IMR-90 (cell line): ENCODE data around the gene ADARB2. TPM values are rescaled to one million over a fixed set of nuclear protein-coding genes. Genes with fewer than 3 reads are reported as not detected.

Experiments
- ATAC-seq: fragments of 200-7000 bp; cut with Tn5 transposase; 2 replicates; pipeline ENCODE4 v1.9.1; 2020; ENCODE audit warnings: low read depth, mild to moderate bottlenecking, moderate library complexity
- BruUV-seq: library from RNA; stranded (reverse); fragments of 400-500 nt; replicated peaks from 2 replicates; lab custom pipeline; 2021; lab: Mats Ljungman, UMichigan
- CTCF ChIA-PET: fragments of 300-600 bp; formaldehyde crosslinking; extraction: SDS; loops from one replicate; lab custom pipeline; 2021; ENCODE audit warnings: antibody characterized with exemption; lab: Yijun Ruan, JAX
- POLR2A ChIA-PET: fragments of 300-600 bp; sonication (Branson Sonifier 250); formaldehyde crosslinking; loops from one replicate; lab custom pipeline; 2022; ENCODE audit warnings: antibody characterized with exemption; ENCODE audit not compliant: unreplicated experiment; lab: Charles Lee
- DNase-seq: peaks from one replicate; pipeline ENCODE4 v3.0.0; 2013
- H2AFZ ChIP-seq: replicated peaks from 2 replicates; pipeline ENCODE3; 2013; ENCODE audit warnings: low read length, mild to moderate bottlenecking; ENCODE audit not compliant: poor library complexity
- H2AK5ac ChIP-seq: 2 replicates; pipeline ENCODE4 v1.6.1; 2013; ENCODE audit warnings: low read depth, low read length, inconsistent platforms
- H2AK9ac ChIP-seq: replicated peaks from 2 replicates; pipeline ENCODE3; 2013; ENCODE audit warnings: mild to moderate bottlenecking, low read depth, low read length, moderate library complexity; ENCODE audit not compliant: poor library complexity
- H2BK120ac ChIP-seq: 2 replicates; pipeline ENCODE4 v1.6.1; 2013; ENCODE audit warnings: low read depth, low read length, inconsistent platforms
- H2BK15ac ChIP-seq: 3 replicates; pipeline ENCODE4 v1.6.1; 2013; ENCODE audit warnings: low read depth, low read length, inconsistent platforms
- H2BK20ac ChIP-seq: 2 replicates; pipeline ENCODE4 v1.6.1; 2013; ENCODE audit warnings: low read depth, mild to moderate bottlenecking, inconsistent platforms, low read length, moderate library complexity
- H2BK5ac ChIP-seq: 2 replicates; pipeline ENCODE4 v1.6.1; 2013; ENCODE audit warnings: mild to moderate bottlenecking, low read depth, low read length, inconsistent platforms; ENCODE audit not compliant: poor library complexity, severe bottlenecking
- H3K14ac ChIP-seq: replicated peaks from 2 replicates; pipeline ENCODE4 v1.6.1; 2013; ENCODE audit warnings: low read depth, low read length, inconsistent platforms
- H3K18ac ChIP-seq: 2 replicates; pipeline ENCODE4 v1.6.1; 2013; ENCODE audit warnings: low read depth, low read length, control low read depth
- H3K23ac ChIP-seq: 2 replicates; pipeline ENCODE4 v1.6.1; 2013; ENCODE audit warnings: low read depth, low read length, inconsistent platforms
- H3K27ac ChIP-seq: 2 replicates; pipeline ENCODE4 v1.5.1; 2013; ENCODE audit warnings: mild to moderate bottlenecking, control low read depth, low read length; ENCODE audit not compliant: insufficient read depth
- H3K27me3 ChIP-seq: 2 replicates; pipeline ENCODE4 v1.6.1; 2013; ENCODE audit warnings: low read length; ENCODE audit not compliant: control insufficient read depth, insufficient read depth
- H3K36me3 ChIP-seq: 2 replicates; pipeline ENCODE4 v1.6.1; 2013; ENCODE audit warnings: low read length, mixed read lengths; ENCODE audit not compliant: control insufficient read depth, insufficient read depth
- H3K4ac ChIP-seq: 2 replicates; pipeline ENCODE4 v1.6.1; 2013; ENCODE audit warnings: low read depth, low read length, inconsistent platforms
- H3K4me1 ChIP-seq: 2 replicates; pipeline ENCODE4 v1.6.1; 2013; ENCODE audit warnings: low read length, mixed read lengths; ENCODE audit not compliant: control insufficient read depth, insufficient read depth
- H3K4me2 ChIP-seq: 2 replicates; pipeline ENCODE4 v1.6.1; 2013; ENCODE audit warnings: low read depth, mild to moderate bottlenecking, control low read depth, low read length, moderate library complexity
- H3K4me3 ChIP-seq: 2 replicates; pipeline ENCODE4 v1.5.1; 2013; ENCODE audit warnings: low read depth, mild to moderate bottlenecking, control low read depth, low read length, moderate library complexity; ENCODE audit not compliant: insufficient read depth
- H3K56ac ChIP-seq: 2 replicates; pipeline ENCODE4 v1.6.1; 2013; ENCODE audit warnings: low read length, inconsistent platforms; ENCODE audit not compliant: insufficient read depth; ENCODE audit errors: extremely low read depth
- H3K79me1 ChIP-seq, 2 experiments: 2 replicates each; pipeline ENCODE4 v1.6.1; 2013; ENCODE audit warnings: low read length in 2 of 2, inconsistent platforms in 1 of 2, low read depth in 1 of 2
- H3K9ac ChIP-seq: 2 replicates; pipeline ENCODE4 v1.6.1; 2013; ENCODE audit warnings: low read depth, low read length, control low read depth
- H3K9me1 ChIP-seq: 2 replicates; pipeline ENCODE4 v1.6.1; 2013; ENCODE audit warnings: low read length, inconsistent platforms; ENCODE audit not compliant: insufficient read depth
- H3K9me3 ChIP-seq: 2 replicates; pipeline ENCODE4 v1.6.1; 2013; ENCODE audit warnings: low read length; ENCODE audit not compliant: control insufficient read depth, insufficient read depth
- H4K20me1 ChIP-seq: 2 replicates; pipeline ENCODE4 v1.6.1; 2013; ENCODE audit warnings: low read length, inconsistent platforms; ENCODE audit not compliant: insufficient read depth
- H4K5ac ChIP-seq: 2 replicates; pipeline ENCODE4 v1.6.1; 2013; ENCODE audit warnings: mild to moderate bottlenecking, low read depth, low read length, control low read depth
- H4K8ac ChIP-seq, 2 experiments: 2 replicates each; pipeline ENCODE4 v1.6.1; 2013; ENCODE audit warnings: low read depth in 2 of 2, low read length in 2 of 2, control low read depth in 1 of 2, inconsistent platforms in 1 of 2
- H4K91ac ChIP-seq: 2 replicates; pipeline ENCODE4 v1.6.1; 2013; ENCODE audit warnings: low read depth, low read length, inconsistent platforms; ENCODE audit not compliant: insufficient read depth
- BHLHE40 ChIP-seq: fragments of 150-350 bp; IDR thresholded peaks from 2 replicates; pipeline ENCODE4 v1.6.1; 2016; ENCODE audit warnings: mild to moderate bottlenecking, low read depth, low read length
- CEBPB ChIP-seq: IDR thresholded peaks from 2 replicates; pipeline ENCODE4 v1.6.1; 2012; ENCODE audit warnings: low read depth, low read length, improper control_type of control experiment
- CHD1 ChIP-seq: IDR thresholded peaks from 2 replicates; pipeline ENCODE4 v1.6.1; 2012; ENCODE audit warnings: low read depth, low read length, improper control_type of control experiment
- ELK1 ChIP-seq: fragments of 150-350 bp; IDR thresholded peaks from 2 replicates; pipeline ENCODE4 v1.6.1; 2016; ENCODE audit warnings: low read depth, mild to moderate bottlenecking, low read length, moderate library complexity, borderline replicate concordance
- FOS ChIP-seq: fragments of 150-350 bp; IDR thresholded peaks from 2 replicates; pipeline ENCODE4 v1.6.1; 2016; ENCODE audit warnings: low read depth, low read length
- MAZ ChIP-seq: IDR thresholded peaks from 2 replicates; pipeline ENCODE4 v1.6.1; 2012; ENCODE audit warnings: low read depth, mild to moderate bottlenecking, low read length, improper control_type of control experiment, moderate library complexity, borderline replicate concordance
- MXI1 ChIP-seq: IDR thresholded peaks from 2 replicates; pipeline ENCODE4 v1.6.1; 2012; ENCODE audit warnings: low read depth, mild to moderate bottlenecking, low read length, moderate library complexity, borderline replicate concordance
- NFE2L2 ChIP-seq: fragments of 150-350 bp; IDR thresholded peaks from 2 replicates; pipeline ENCODE4 v1.6.1; 2016; ENCODE audit warnings: low read depth, mild to moderate bottlenecking, low read length
- POLR2A ChIP-seq: IDR thresholded peaks from 2 replicates; pipeline ENCODE4 v1.6.1; 2012; ENCODE audit warnings: mild to moderate bottlenecking, low read depth, low read length
- RAD21 ChIP-seq: IDR thresholded peaks from 2 replicates; pipeline ENCODE4 v1.6.1; 2012; ENCODE audit warnings: low read length, improper control_type of control experiment
- RCOR1 ChIP-seq: IDR thresholded peaks from 2 replicates; pipeline ENCODE4 v1.6.1; 2012; ENCODE audit warnings: mild to moderate bottlenecking, low read length, improper control_type of control experiment; ENCODE audit not compliant: insufficient replicate concordance
- RFX5 ChIP-seq: IDR thresholded peaks from 2 replicates; pipeline ENCODE4 v1.8.0; 2012; ENCODE audit warnings: low read depth, mild to moderate bottlenecking, low read length, moderate library complexity
- SMC3 ChIP-seq: fragments of 150-350 bp; IDR thresholded peaks from 2 replicates; pipeline ENCODE4 v1.6.1; 2016; ENCODE audit warnings: low read depth, mild to moderate bottlenecking, antibody characterized with exemption, low read length, moderate library complexity
- dilution Hi-C: fragments of 300-500 bp; cut with HindIII; formaldehyde crosslinking; loops from one replicate; pipeline ENCODE4 v1.14.3; 2018; ENCODE audit warnings: low sequenced_read_pairs; ENCODE audit not compliant: unreplicated experiment
- in situ Hi-C: fragments of 300-500 bp; cut with MboI; formaldehyde crosslinking; loops from 3 replicates; pipeline ENCODE4 v1.14.3; 2019; ENCODE audit warnings: low sequenced_read_pairs, inconsistent platforms, mixed read lengths
- intact Hi-C: fragments of 100-400 bp; cut with micrococcal nuclease; formaldehyde crosslinking; loops from 2 replicates; pipeline ENCODE4 v1.10.0; 2022
- polyA plus RNA-seq, 3 experiments: library from polyadenylated mRNA; depleted of rRNA; stranded (reverse); fragments of >200 nt; gene quantifications; 2 replicates each; pipeline ENCODE4 v1.2.3, GENCODE V29; 2012; ENCODE audit warnings: low replicate concordance in 1 of 3
- total RNA-seq: library from RNA; depleted of rRNA; stranded (reverse); fragments of >200 nt; gene quantifications from 2 replicates; pipeline ENCODE4 v1.2.3, GENCODE V29; 2012
- TF ChIP-seq, protein P1 (sequence below): fragments of 150-350 bp; IDR thresholded peaks from 2 replicates; pipeline ENCODE4 v1.6.1; 2017; ENCODE audit warnings: mild to moderate bottlenecking, antibody characterized with exemption, low read length, low read depth
- TF ChIP-seq, protein P2 (sequence below): conservative IDR thresholded peaks from 2 replicates; pipeline ENCODE4 v1.5.1; 2012; ENCODE audit warnings: mild to moderate bottlenecking, low read depth, low read length, improper control_type of control experiment

Gene ADARB2
- total and polyA plus RNA-seq, 2 of the 4 experiments (the other 2 are of a cell fraction), result not detected

- H3K14ac ChIP-seq, result no peak overlapping the region
- H2BK15ac ChIP-seq, result no peak overlapping the region
- H3K36me3 ChIP-seq, result no peaks in the 10 kb centered on the region
- POLR2A ChIA-PET, result no interaction called here
- no peak overlapping the region for H2AK5ac ChIP-seq
- H2BK120ac ChIP-seq, result no peak overlapping the region
- H2AFZ ChIP-seq, result no peak overlapping the region
- DNase-seq (no peak), ATAC-seq (no peak)
- BruUV-seq, result no TSS peak
- H3K4me2 ChIP-seq, result no peak overlapping the region
- H3K9me1 ChIP-seq, result no peaks in the 10 kb centered on the region
- H3K4me1 ChIP-seq, result no peaks in the 10 kb centered on the region
- H4K20me1 ChIP-seq, result no peaks in the 10 kb centered on the region
- intact Hi-C loops, result no loop called here
- no peak overlapping the region for H4K91ac ChIP-seq
- H2BK20ac ChIP-seq, result no peak overlapping the region
- H4K5ac ChIP-seq, result no peak overlapping the region
- H3K9me3 ChIP-seq, result peaks cover 18% of the 10 kb centered on the region
- no peak overlapping the region for H3K23ac ChIP-seq
- no peak overlapping the region for H3K9ac ChIP-seq
- no peak overlapping the region for H2BK5ac ChIP-seq
- no peak overlapping the region for H3K56ac ChIP-seq
- no peak overlapping the region for H3K27ac ChIP-seq
- no peak overlapping the region for H3K18ac ChIP-seq
- no peak for TF ChIP-seq BHLHE40
- TF ChIP-seq FOS, result no peak
- no peak for TF ChIP-seq ELK1
- no peak for TF ChIP-seq MXI1
- TF ChIP-seq CHD1, result no peak
- TF ChIP-seq RAD21, result no peak
- no peak for TF ChIP-seq NFE2L2
- no peak for TF ChIP-seq POLR2A
- TF ChIP-seq SMC3, result no peak
- TF ChIP-seq, protein P1, sequence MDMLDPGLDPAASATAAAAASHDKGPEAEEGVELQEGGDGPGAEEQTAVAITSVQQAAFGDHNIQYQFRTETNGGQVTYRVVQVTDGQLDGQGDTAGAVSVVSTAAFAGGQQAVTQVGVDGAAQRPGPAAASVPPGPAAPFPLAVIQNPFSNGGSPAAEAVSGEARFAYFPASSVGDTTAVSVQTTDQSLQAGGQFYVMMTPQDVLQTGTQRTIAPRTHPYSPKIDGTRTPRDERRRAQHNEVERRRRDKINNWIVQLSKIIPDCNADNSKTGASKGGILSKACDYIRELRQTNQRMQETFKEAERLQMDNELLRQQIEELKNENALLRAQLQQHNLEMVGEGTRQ, result no peak
- no peak for TF ChIP-seq RCOR1
- TF ChIP-seq, protein P2, sequence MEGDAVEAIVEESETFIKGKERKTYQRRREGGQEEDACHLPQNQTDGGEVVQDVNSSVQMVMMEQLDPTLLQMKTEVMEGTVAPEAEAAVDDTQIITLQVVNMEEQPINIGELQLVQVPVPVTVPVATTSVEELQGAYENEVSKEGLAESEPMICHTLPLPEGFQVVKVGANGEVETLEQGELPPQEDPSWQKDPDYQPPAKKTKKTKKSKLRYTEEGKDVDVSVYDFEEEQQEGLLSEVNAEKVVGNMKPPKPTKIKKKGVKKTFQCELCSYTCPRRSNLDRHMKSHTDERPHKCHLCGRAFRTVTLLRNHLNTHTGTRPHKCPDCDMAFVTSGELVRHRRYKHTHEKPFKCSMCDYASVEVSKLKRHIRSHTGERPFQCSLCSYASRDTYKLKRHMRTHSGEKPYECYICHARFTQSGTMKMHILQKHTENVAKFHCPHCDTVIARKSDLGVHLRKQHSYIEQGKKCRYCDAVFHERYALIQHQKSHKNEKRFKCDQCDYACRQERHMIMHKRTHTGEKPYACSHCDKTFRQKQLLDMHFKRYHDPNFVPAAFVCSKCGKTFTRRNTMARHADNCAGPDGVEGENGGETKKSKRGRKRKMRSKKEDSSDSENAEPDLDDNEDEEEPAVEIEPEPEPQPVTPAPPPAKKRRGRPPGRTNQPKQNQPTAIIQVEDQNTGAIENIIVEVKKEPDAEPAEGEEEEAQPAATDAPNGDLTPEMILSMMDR, result no peak
- no peak for TF ChIP-seq CEBPB
- no peak for TF ChIP-seq MAZ
- no peak for TF ChIP-seq RFX5
- no peak overlapping the region for H3K4ac ChIP-seq
- H2AK9ac ChIP-seq, result no peak overlapping the region
- in situ Hi-C loops, result no loop called here
- CTCF ChIA-PET, result no interaction called here
- no peak overlapping the region for H4K8ac ChIP-seq
- dilution Hi-C loops, result no loop called here
- H3K79me1 ChIP-seq, result no peaks in the 10 kb centered on the region
- H3K4me3 ChIP-seq, result no peak overlapping the region
- H3K27me3 ChIP-seq, result no peaks in the 10 kb centered on the region
Observed at GRCh38 chr10:1620803-1621202, 116.5 kb downstream of the ADARB2 start.
